ENCODE results near the gene DPEP3. TPM values are rescaled to one million over a fixed set of nuclear protein-coding genes. Genes with fewer than 3 reads are reported as not detected.

DPEP3 gene
- polyA plus RNA-seq, 1 donor from 2014 or later = not detected

GRCh38 chr16:67946966-67947558, 33.2 kb downstream of the DPEP3 start:
- Histone ChIP-seq H3K4me3 (ENCODE audit: low read length) (no peak overlapping the region), H3K36me3 (ENCODE audit: insufficient read depth, low read length) (no peaks in the 10 kb centered on the region), H2AFZ (ENCODE audit: low read depth, low read length) (no peak overlapping the region), H3F3A (ENCODE audit: insufficient read depth, low read length, poor library complexity, severe bottlenecking) (no peaks in the 10 kb centered on the region), H3K79me2 (replicated peaks; ENCODE audit: insufficient read depth, low read length) (no peaks in the 10 kb centered on the region), H4K20me1 (ENCODE audit: insufficient read depth) (no peaks in the 10 kb centered on the region), H3K4me2 (ENCODE audit: low read length) (no peak overlapping the region), H3K9me3 (ENCODE audit: low read length) (no peaks in the 10 kb centered on the region), H3K9me2 (ENCODE audit: insufficient read depth, low read length) (no peaks in the 10 kb centered on the region), H3K9ac (ENCODE audit: low read length) (no peak overlapping the region), H3K27ac (ENCODE audit: low read length) (no peak overlapping the region), H3K27me3 (ENCODE audit: insufficient read depth, low read depth, low read length) (no peaks in the 10 kb centered on the region)
- TF ChIP-seq TAF1 (IDR thresholded peaks at IDR 0.05; ENCODE audit: low read depth) = no peak
- no peak for TF ChIP-seq CTCF (IDR thresholded peaks at IDR 0.05; ENCODE audit: poor library complexity, severe bottlenecking)
- TF ChIP-seq RAD21 (conservative IDR thresholded peaks at IDR 0.05) = no peak
- TF ChIP-seq MXI1 (conservative IDR thresholded peaks at IDR 0.05; ENCODE audit: poor library complexity, severe bottlenecking) = no peak
- no peak for TF ChIP-seq POLR2AphosphoS5 (IDR thresholded peaks at IDR 0.05)
- TF ChIP-seq EP300 (conservative IDR thresholded peaks at IDR 0.05; ENCODE audit: poor library complexity, severe bottlenecking) = no peak

- Histone ChIP-seq H3K27me3 (ENCODE audit: insufficient read depth, low read depth, low read length) (no peaks in the 10 kb centered on the region), H3K27ac (ENCODE audit: low read length) (no peak overlapping the region), H3K4me2 (ENCODE audit: low read length) (no peak overlapping the region), H3K9me3 (ENCODE audit: low read length) (no peaks in the 10 kb centered on the region), H3K79me2 (replicated peaks; ENCODE audit: insufficient read depth, low read length) (no peaks in the 10 kb centered on the region), H3K36me3 (ENCODE audit: insufficient read depth, low read length) (no peaks in the 10 kb centered on the region), H3F3A (ENCODE audit: insufficient read depth, low read length, poor library complexity, severe bottlenecking) (no peaks in the 10 kb centered on the region), H3K9me2 (ENCODE audit: insufficient read depth, low read length) (no peaks in the 10 kb centered on the region), H3K4me3 (ENCODE audit: low read length) (no peak overlapping the region), H3K9ac (ENCODE audit: low read length) (no peak overlapping the region), H4K20me1 (ENCODE audit: insufficient read depth) (no peaks in the 10 kb centered on the region), H2AFZ (ENCODE audit: low read depth, low read length) (no peak overlapping the region)
- TF ChIP-seq REST (IDR thresholded peaks at IDR 0.05; ENCODE audit: borderline replicate concordance) = no peak
- TF ChIP-seq EP300 (conservative IDR thresholded peaks at IDR 0.05; ENCODE audit: poor library complexity, severe bottlenecking) = no peak
- TF ChIP-seq MXI1 (conservative IDR thresholded peaks at IDR 0.05; ENCODE audit: poor library complexity, severe bottlenecking) = no peak
- no peak for TF ChIP-seq RAD21 (conservative IDR thresholded peaks at IDR 0.05)
- TF ChIP-seq POLR2AphosphoS5 (IDR thresholded peaks at IDR 0.05) = no peak
- no peak for TF ChIP-seq CTCF (IDR thresholded peaks at IDR 0.05; ENCODE audit: poor library complexity, severe bottlenecking)
- no peak for TF ChIP-seq EZH2 (IDR thresholded peaks at IDR 0.05; ENCODE audit: borderline replicate concordance, insufficient read depth, low read length, poor library complexity, severe bottlenecking)
- no peak for TF ChIP-seq TAF1 (IDR thresholded peaks at IDR 0.05; ENCODE audit: low read depth)
- no peak for TF ChIP-seq SMC3 (conservative IDR thresholded peaks at IDR 0.05; ENCODE audit: poor library complexity)
These were observed 34.1 kb downstream of the DPEP3 start for GRCh38 chr16:67946128-67946569.

All from neural cell (in vitro differentiated cells).